PC-3 (cell line): ENCODE measurements around the gene PCNX2. TPM values are rescaled to one million over a fixed set of nuclear protein-coding genes. Genes with fewer than 3 reads are reported as not detected.

Experiments used
- ATAC-seq: fragments of 200-7000 bp; cut with Tn5 transposase; 2 replicates; pipeline ENCODE4 v1.9.1; 2020; ENCODE audit warnings: mild to moderate bottlenecking, moderate library complexity
- BruUV-seq: library from RNA; stranded (reverse); fragments of 400-500 nt; replicated peaks from 2 replicates; lab custom pipeline; 2021; lab: Mats Ljungman, UMichigan
- CTCF ChIA-PET: fragments of 300-600 bp; sonication (Branson Sonifier 250); formaldehyde crosslinking; loops from one replicate; lab custom pipeline; 2022; ENCODE audit warnings: antibody characterized with exemption; lab: Charles Lee
- POLR2A ChIA-PET: fragments of 300-600 bp; sonication (Branson Sonifier 250); formaldehyde crosslinking; loops from one replicate; lab custom pipeline; 2022; ENCODE audit warnings: antibody characterized with exemption; ENCODE audit not compliant: unreplicated experiment; lab: Charles Lee
- DNase-seq: peaks from one replicate; pipeline ENCODE4 v3.0.0-alpha.2; 2015
- H2AFZ ChIP-seq: fragments of 300-600 bp; sonication (generic); 2 replicates; pipeline ENCODE4 v1.6.0; 2016; ENCODE audit warnings: antibody characterized with exemption, low read length
- H3F3A ChIP-seq: fragments of 300-600 bp; sonication (generic); one replicate; pipeline ENCODE4 v1.6.0; 2017; ENCODE audit warnings: antibody characterized with exemption, low read length, control low read depth, mild to moderate bottlenecking; ENCODE audit not compliant: unreplicated experiment
- H3K27ac ChIP-seq: fragments of 300-600 bp; sonication (generic); 2 replicates; pipeline ENCODE4 v1.5.1; 2016; ENCODE audit warnings: mild to moderate bottlenecking, low read length
- H3K27me3 ChIP-seq: fragments of 300-600 bp; sonication (generic); 2 replicates; pipeline ENCODE4 v1.6.1; 2016; ENCODE audit warnings: low read length, mixed read lengths
- H3K36me3 ChIP-seq: fragments of 300-600 bp; sonication (generic); 2 replicates; pipeline ENCODE4 v1.6.1; 2016; ENCODE audit warnings: low read depth, mixed run types, low read length, mixed read lengths
- H3K4me1 ChIP-seq: fragments of 300-600 bp; sonication (generic); 2 replicates; pipeline ENCODE4 v1.5.1; 2016; ENCODE audit warnings: low read length; ENCODE audit not compliant: insufficient read depth
- H3K4me2 ChIP-seq: fragments of 300-600 bp; sonication (generic); 2 replicates; pipeline ENCODE4 v1.6.0; 2016; ENCODE audit warnings: low read length
- H3K4me3 ChIP-seq: fragments of 300-600 bp; sonication (generic); 2 replicates; pipeline ENCODE4 v1.5.1; 2016; ENCODE audit warnings: mild to moderate bottlenecking, low read length, mixed read lengths
- H3K79me2 ChIP-seq: fragments of 300-600 bp; sonication (generic); 2 replicates; pipeline ENCODE4 v1.6.1; 2017; ENCODE audit warnings: low read length, mixed read lengths
- H3K9ac ChIP-seq: fragments of 300-600 bp; sonication (generic); 2 replicates; pipeline ENCODE4 v1.6.0; 2016; ENCODE audit warnings: mild to moderate bottlenecking, low read length
- H3K9me2 ChIP-seq: fragments of 300-600 bp; sonication (generic); replicated peaks from 2 replicates; pipeline ENCODE4 v1.6.1; 2016; ENCODE audit warnings: mixed run types, low read length, mixed read lengths
- H3K9me3 ChIP-seq: fragments of 300-600 bp; sonication (generic); 2 replicates; pipeline ENCODE4 v1.6.1; 2016; ENCODE audit warnings: low read length, mixed read lengths
- H4K20me1 ChIP-seq: fragments of 300-600 bp; sonication (generic); 2 replicates; pipeline ENCODE4 v1.6.1; 2016; ENCODE audit warnings: low read length, mixed read lengths
- EZH2 ChIP-seq: fragments of 300-600 bp; sonication (generic); IDR thresholded peaks from one replicate; pipeline ENCODE4 v1.6.1; 2017; ENCODE audit warnings: antibody characterized with exemption, mild to moderate bottlenecking, low read length; ENCODE audit not compliant: unreplicated experiment
- EZH2phosphoT487 ChIP-seq: fragments of 300-600 bp; sonication (generic); IDR thresholded peaks from 2 replicates; pipeline ENCODE4 v1.6.1; 2018; ENCODE audit warnings: mild to moderate bottlenecking, antibody characterized with exemption, low read length, borderline replicate concordance
- intact Hi-C: fragments of 100-400 bp; cut with micrococcal nuclease; formaldehyde crosslinking; loops from 2 replicates; pipeline ENCODE4 v1.9.0; 2023
- total RNA-seq: library from RNA; depleted of rRNA; stranded (reverse); fragments of >200 nt; gene quantifications from 2 replicates; pipeline ENCODE4 v1.2.3, GENCODE V29; 2014
- TF ChIP-seq, protein P1 (sequence below): fragments of 300-600 bp; sonication (generic); conservative IDR thresholded peaks from 2 replicates; pipeline ENCODE4 v1.5.1; 2017; ENCODE audit warnings: antibody characterized with exemption, low read depth, mild to moderate bottlenecking, low read length

Gene PCNX2
- total RNA-seq, 1 experiment from 2014 or later, result 17.3 TPM

DNA sequence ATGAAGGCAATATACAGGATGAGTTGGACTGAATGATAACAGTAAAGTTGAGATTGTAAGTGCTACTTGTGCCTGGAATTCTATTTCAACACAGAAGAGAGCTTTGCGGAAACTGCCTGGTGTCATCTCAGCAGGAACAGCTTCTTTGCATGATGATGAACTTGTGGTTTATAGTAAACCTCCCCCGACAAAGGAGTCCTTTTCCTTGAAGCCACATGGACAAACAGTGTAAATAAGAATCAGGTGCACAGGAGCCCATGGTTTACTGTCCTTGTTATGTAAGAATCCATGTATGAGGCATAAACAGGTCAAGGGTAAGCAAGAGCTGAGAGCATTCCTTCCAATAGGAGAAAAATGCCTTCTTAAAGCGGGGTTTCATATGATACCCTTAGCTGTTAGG, 66.2 kb downstream of the PCNX2 start:
- no peak overlapping the region for H3K4me3 ChIP-seq
- H3K4me1 ChIP-seq, result peaks cover 11% of the 10 kb centered on the region; the same call in 1 of the 2 replicates
- ATAC-seq, result peak; percentile 49; the same call in 1 of the 2 replicates
- H2AFZ ChIP-seq, result no peak overlapping the region
- no TSS peak for BruUV-seq
- no peaks in the 10 kb centered on the region for H4K20me1 ChIP-seq
- no peaks in the 10 kb centered on the region; the same call in 1 of the 2 replicates for H3K36me3 ChIP-seq
- no peaks in the 10 kb centered on the region for H3K9me2 ChIP-seq
- H3K27ac ChIP-seq, result no peak overlapping the region
- POLR2A ChIA-PET, result no interaction called here
- H3F3A ChIP-seq, result no peaks in the 10 kb centered on the region
- no peak overlapping the region for H3K9ac ChIP-seq
- H3K4me2 ChIP-seq, result no peak overlapping the region
- intact Hi-C loops, result no loop called here
- TF ChIP-seq EZH2phosphoT487 (no peak), EZH2 (no peak)
- TF ChIP-seq, protein P1, sequence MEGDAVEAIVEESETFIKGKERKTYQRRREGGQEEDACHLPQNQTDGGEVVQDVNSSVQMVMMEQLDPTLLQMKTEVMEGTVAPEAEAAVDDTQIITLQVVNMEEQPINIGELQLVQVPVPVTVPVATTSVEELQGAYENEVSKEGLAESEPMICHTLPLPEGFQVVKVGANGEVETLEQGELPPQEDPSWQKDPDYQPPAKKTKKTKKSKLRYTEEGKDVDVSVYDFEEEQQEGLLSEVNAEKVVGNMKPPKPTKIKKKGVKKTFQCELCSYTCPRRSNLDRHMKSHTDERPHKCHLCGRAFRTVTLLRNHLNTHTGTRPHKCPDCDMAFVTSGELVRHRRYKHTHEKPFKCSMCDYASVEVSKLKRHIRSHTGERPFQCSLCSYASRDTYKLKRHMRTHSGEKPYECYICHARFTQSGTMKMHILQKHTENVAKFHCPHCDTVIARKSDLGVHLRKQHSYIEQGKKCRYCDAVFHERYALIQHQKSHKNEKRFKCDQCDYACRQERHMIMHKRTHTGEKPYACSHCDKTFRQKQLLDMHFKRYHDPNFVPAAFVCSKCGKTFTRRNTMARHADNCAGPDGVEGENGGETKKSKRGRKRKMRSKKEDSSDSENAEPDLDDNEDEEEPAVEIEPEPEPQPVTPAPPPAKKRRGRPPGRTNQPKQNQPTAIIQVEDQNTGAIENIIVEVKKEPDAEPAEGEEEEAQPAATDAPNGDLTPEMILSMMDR, result no peak
- no peaks in the 10 kb centered on the region for H3K79me2 ChIP-seq
- CTCF ChIA-PET, result no interaction called here
- DNase-seq, result peak; percentile 48
- H3K9me3 ChIP-seq, result no peaks in the 10 kb centered on the region
- H3K27me3 ChIP-seq, result no peaks in the 10 kb centered on the region

DNA sequence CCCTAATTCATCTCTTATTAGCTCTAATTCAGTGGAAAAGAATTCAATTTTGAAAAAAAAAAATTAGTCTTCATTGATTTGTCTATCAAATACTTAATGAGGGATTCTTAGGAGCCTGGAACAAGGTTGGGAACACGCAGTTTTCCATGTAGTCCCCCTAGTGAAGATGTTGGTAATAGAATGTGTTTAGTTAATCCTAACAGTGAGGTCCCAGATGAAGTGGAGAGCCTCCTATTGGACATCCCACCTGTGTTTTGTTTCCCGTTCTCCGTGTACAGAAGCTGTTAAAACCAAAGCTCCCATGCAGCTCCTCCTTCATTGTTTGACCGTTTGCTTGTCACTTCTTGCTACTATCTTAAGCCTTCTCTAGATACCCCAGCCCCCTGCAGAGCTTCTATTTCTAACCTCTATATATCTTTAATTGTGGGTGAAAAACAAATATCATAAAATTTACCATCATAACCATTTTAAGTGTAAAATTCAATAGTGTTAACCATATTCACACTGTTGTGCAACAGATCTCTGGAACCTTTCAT, 67.5 kb downstream of the PCNX2 start:
- Histone ChIP-seq H3K9me3 (no peaks in the 10 kb centered on the region), H4K20me1 (no peaks in the 10 kb centered on the region), H3K36me3 (no peaks in the 10 kb centered on the region), H3K4me2 (no peak overlapping the region), H3K9ac (no peak overlapping the region), H2AFZ (no peak overlapping the region), H3K79me2 (no peaks in the 10 kb centered on the region), H3K27me3 (no peaks in the 10 kb centered on the region), H3K4me1 (peaks cover 11% of the 10 kb centered on the region; the same call in 1 of the 2 replicates), H3K27ac (no peak overlapping the region), H3F3A (no peaks in the 10 kb centered on the region), H3K9me2 (no peaks in the 10 kb centered on the region), H3K4me3 (no peak overlapping the region)
- no TSS peak for BruUV-seq
- ChIA-PET CTCF (interaction anchor here (0.6 kb wide), 1 partner anchor 12 kb away, joined by 3 read pairs; no protein-coding TSS in a partner anchor), POLR2A (interaction anchor here (0.6 kb wide), 1 partner anchor 336 kb away, joined by 8 read pairs; no protein-coding TSS in a partner anchor)
- intact Hi-C loops, result no loop called here
- no peak for TF ChIP-seq EZH2
- ATAC-seq (no peak), DNase-seq (no peak)

DNA sequence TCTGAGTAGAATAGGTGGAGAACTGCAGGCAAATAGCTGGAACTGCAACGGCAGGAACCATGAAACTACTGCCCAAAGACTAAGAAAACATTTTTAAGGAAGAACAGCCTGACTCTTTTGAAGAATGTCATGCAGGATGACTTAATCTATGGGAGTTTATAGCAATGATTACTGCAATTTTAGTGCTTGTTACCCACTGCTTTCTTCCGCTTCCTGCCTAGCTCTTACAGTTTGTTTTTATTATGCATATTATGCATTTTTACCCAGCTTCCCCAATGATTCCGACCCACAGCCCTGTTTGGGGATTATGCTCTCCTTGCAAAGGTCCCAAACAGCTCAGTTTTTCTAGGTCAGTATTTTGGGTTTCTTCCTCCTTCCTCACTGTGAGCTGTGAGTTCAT, 71.2 kb downstream of the PCNX2 start:
- ATAC-seq (no peak), DNase-seq (no peak)
- H3K79me2 ChIP-seq, result no peaks in the 10 kb centered on the region
- no TSS peak for BruUV-seq
- CTCF ChIA-PET, result no interaction called here
- no peaks in the 10 kb centered on the region for H3K27me3 ChIP-seq
- no peaks in the 10 kb centered on the region for H4K20me1 ChIP-seq
- no peak overlapping the region for H2AFZ ChIP-seq
- H3K27ac ChIP-seq, result no peak overlapping the region
- no peak overlapping the region for H3K4me2 ChIP-seq
- H3K4me1 ChIP-seq, result peaks cover 3% of the 10 kb centered on the region; the same call in 1 of the 2 replicates
- H3F3A ChIP-seq, result no peaks in the 10 kb centered on the region
- POLR2A ChIA-PET, result no interaction called here
- H3K9me3 ChIP-seq, result no peaks in the 10 kb centered on the region
- TF ChIP-seq, protein P1, result no peak
- TF ChIP-seq EZH2phosphoT487 (no peak), EZH2 (no peak)
- intact Hi-C loops, result no loop called here
- no peak overlapping the region for H3K9ac ChIP-seq
- H3K9me2 ChIP-seq, result no peaks in the 10 kb centered on the region
- H3K36me3 ChIP-seq, result peaks cover 11% of the 10 kb centered on the region
- no peak overlapping the region for H3K4me3 ChIP-seq
